GM12872 (cell line): ENCODE data around the gene SLC25A29.

Experiments
- TF ChIP-seq, protein P1 (sequence below): IDR thresholded peaks from 3 replicates; pipeline ENCODE4 v1.5.1; 2011; ENCODE audit warnings: low read depth, mild to moderate bottlenecking, low read length, moderate library complexity; ENCODE audit not compliant: insufficient read depth

The SLC25A29 gene

DNA sequence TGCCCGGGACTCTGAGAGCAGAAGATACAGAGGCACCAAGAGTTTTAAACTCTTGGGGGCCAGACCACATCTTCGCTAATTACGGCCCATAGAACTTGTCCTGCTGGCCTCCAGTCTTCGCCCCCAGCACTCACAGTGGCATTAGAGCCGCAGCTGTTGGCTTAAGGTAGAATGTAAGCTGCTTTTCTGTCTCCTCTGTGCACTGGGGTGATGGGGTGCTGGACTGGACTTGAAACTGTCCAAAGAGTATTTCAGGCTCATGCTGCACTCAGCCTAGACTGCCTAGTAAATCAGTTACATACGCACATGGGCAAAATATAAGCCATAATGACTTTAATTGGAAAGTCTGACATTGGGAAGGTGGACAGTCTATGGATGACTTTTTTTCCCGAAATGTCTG lies 38.3 kb downstream of the SLC25A29 start:
- TF ChIP-seq, protein P1, sequence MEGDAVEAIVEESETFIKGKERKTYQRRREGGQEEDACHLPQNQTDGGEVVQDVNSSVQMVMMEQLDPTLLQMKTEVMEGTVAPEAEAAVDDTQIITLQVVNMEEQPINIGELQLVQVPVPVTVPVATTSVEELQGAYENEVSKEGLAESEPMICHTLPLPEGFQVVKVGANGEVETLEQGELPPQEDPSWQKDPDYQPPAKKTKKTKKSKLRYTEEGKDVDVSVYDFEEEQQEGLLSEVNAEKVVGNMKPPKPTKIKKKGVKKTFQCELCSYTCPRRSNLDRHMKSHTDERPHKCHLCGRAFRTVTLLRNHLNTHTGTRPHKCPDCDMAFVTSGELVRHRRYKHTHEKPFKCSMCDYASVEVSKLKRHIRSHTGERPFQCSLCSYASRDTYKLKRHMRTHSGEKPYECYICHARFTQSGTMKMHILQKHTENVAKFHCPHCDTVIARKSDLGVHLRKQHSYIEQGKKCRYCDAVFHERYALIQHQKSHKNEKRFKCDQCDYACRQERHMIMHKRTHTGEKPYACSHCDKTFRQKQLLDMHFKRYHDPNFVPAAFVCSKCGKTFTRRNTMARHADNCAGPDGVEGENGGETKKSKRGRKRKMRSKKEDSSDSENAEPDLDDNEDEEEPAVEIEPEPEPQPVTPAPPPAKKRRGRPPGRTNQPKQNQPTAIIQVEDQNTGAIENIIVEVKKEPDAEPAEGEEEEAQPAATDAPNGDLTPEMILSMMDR, result no peak

DNA sequence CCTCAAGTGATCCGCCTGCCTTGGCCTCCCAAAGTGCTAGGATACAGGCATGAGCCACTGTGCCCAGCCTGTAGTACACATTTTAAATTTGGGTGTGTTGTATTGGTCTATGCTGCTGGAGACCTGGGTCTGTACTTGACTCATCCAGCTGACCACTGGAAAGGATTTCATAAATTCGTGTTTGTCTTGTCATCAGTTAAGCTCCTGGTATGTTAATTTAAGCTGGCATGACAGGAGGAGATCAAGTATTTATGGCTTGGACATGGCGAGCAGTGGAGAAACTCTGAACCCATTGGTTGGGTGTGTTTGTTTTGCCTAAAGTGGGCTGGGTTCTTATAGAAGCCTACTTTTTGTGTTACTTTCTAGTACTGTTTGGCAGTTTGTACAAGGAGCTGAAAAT lies 43.1 kb downstream of the SLC25A29 start:
- TF ChIP-seq, protein P1, result no peak

DNA sequence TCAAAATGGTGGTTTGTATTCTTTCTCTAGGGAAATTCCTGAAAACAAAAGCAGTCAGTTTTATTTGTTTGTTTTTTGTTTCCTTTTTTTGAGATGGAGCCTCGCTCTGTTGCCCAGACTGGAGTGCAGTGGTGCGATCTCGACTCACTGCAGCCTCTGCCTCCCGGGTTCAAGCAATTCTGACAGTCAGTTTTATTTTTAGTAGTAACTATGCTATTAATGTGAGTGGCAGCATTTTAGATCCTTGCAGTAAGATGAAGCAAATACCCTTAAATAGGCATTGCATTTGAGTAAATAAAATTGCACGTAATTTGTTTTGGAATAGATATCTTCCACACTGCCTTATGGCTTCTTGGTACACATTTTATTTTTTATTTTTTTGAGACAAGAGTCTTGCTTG lies 43.7 kb downstream of the SLC25A29 start:
- TF ChIP-seq, protein P1, result no peak

DNA sequence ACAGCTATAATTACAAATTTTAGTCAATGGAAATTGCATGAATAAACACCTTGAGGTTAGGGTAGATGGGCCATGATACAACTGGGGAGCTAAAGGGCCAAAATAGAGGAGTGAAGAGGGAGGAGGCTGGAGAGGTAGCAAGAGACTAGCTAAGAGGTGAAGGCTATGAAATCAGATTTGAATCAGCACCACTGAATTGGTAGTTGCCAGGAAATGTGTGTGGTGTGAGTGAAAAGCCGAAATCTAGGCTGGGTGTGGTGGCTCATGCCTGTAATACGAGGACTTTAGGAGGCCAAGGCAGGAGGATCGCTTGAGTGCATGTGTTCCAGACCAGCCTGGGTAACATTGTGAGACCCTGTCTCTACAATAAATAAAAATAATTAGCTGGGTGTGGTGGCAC lies 44.6 kb downstream of the SLC25A29 start:
- TF ChIP-seq, protein P1, result no peak

DNA sequence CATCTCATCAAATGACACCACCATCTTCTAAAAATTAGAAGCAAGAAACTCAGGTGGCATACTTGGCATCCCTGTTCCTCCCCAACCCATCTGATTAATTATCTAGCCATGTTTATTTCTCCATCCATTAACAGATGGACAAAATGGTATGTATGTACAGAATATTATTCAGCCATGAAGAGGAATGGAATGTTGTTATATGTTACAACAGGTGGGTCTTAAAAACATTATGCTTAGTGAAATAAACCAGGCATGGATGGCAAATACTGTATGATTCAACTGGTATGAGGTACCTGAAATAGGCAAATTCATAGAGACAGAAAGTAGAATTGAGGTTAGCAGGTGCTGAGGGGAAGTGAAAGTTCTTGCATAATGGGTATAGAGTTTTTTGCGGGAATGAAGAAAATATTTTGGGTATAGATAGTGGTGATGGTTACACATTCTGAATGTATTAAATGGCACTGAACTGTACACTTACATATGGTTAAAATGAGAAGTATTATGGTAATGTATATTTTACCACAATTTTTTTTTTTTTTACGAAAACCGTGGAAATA lies 49.8 kb downstream of the SLC25A29 start:
- TF ChIP-seq, protein P1, result no peak

DNA sequence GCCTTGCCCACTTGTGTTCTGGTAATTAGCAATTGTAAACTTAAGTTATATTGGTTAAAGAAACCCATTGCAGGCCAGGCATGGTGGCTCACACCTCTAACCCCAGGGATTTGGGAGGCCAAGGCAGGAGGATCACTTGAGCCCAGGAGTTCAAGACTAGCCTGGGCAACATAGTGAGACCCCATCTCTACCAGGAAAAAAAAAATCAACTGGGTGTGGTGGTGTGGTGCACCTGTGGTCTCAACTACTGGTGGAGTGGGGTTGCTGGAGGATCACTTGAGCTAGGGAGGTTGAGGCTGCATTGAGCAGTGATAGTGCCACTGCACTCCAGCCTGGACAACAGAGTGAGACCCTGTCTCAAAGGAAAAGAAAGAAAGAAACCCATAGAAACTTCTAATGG lies 53.6 kb downstream of the SLC25A29 start:
- TF ChIP-seq, protein P1, result no peak

DNA sequence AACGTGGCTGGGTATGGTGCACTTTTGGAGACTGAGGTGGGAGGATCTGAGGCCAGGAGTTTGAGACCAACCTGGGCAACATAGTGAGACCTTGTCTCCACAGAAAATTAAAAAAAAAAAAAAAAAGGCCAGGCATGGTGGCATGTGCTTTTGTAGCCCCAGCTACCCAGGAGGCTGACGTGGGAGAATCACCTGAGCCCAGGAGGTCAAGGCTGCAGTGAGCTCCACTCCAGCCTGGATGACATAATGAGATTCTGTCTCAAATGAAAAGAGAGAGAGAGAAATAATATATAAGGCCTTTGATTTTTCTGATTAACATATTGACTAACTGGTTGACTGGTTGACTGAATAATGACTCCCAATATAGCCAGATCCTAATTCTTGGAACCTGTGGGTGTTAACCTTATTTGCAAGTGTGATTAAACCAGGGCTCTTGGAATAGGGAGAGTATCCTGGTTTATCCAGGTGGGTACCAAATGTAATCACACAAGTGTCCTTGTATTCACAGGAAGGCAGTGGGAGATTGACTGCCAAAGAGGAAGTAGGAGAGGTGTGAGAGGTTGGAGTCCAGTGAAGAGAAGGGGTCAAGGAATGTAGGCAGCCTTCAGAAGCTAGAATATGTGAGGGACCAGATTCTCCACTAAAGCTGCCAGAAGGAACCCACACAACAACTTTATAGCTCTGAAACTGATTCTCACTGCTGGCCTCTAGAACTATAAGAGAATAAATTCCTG lies 55.3 kb downstream of the SLC25A29 start:
- TF ChIP-seq, protein P1, result no peak
